Trophoblast cell (in vitro differentiated cells and primary cell): ENCODE results near the gene APPL2.

Experiments
- DNase-seq, 2 donors: peaks; one replicate each; pipeline ENCODE4 v3.0.0-alpha.2; 2016
- H2AFZ ChIP-seq: 2 replicates; pipeline ENCODE4 v1.6.1; 2013; ENCODE audit warnings: low read length, moderate library complexity, mild to moderate bottlenecking; ENCODE audit not compliant: insufficient read depth, poor library complexity
- H2AK5ac ChIP-seq: 2 replicates; pipeline ENCODE4 v1.6.1; 2013; ENCODE audit warnings: mild to moderate bottlenecking, low read length
- H2BK120ac ChIP-seq: 2 replicates; pipeline ENCODE4 v1.6.1; 2013; ENCODE audit warnings: low read length, mild to moderate bottlenecking, moderate library complexity; ENCODE audit not compliant: insufficient read depth, poor library complexity
- H2BK12ac ChIP-seq: 2 replicates; pipeline ENCODE4 v1.6.1; 2013; ENCODE audit warnings: mild to moderate bottlenecking, low read length, moderate library complexity
- H2BK5ac ChIP-seq: 2 replicates; pipeline ENCODE4 v1.6.1; 2013; ENCODE audit warnings: low read length, low read depth, moderate library complexity, mild to moderate bottlenecking; ENCODE audit not compliant: poor library complexity
- H3K14ac ChIP-seq: 2 replicates; pipeline ENCODE4 v1.6.1; 2013; ENCODE audit warnings: mild to moderate bottlenecking, low read length
- H3K18ac ChIP-seq: 2 replicates; pipeline ENCODE4 v1.6.1; 2013; ENCODE audit warnings: mild to moderate bottlenecking, low read length
- H3K23ac ChIP-seq: 2 replicates; pipeline ENCODE4 v1.6.1; 2013; ENCODE audit warnings: low read length
- H3K27ac ChIP-seq: 2 replicates; pipeline ENCODE4 v1.5.1; 2013; ENCODE audit warnings: low read depth, mild to moderate bottlenecking, inconsistent platforms, low read length, moderate library complexity
- H3K27me3 ChIP-seq: 2 replicates; pipeline ENCODE4 v1.6.1; 2013; ENCODE audit warnings: inconsistent platforms, mild to moderate bottlenecking, low read length, moderate library complexity; ENCODE audit not compliant: insufficient read depth
- H3K36me3 ChIP-seq, 2 experiments: 1 replicate in 1 of 2; 2 replicates in 1 of 2; pipeline ENCODE4 v1.6.1; 2013; ENCODE audit warnings: low read length in 2 of 2, mild to moderate bottlenecking in 2 of 2, moderate library complexity in 1 of 2; ENCODE audit not compliant: insufficient read depth in 2 of 2, control insufficient read depth in 1 of 2
- H3K4ac ChIP-seq: 2 replicates; pipeline ENCODE4 v1.6.1; 2013; ENCODE audit warnings: low read depth, mild to moderate bottlenecking, low read length, moderate library complexity
- H3K4me1 ChIP-seq, 2 experiments: 1 replicate in 1 of 2; 2 replicates in 1 of 2; pipeline ENCODE4 v1.6.1; 2013; ENCODE audit warnings: low read length in 2 of 2, mild to moderate bottlenecking in 2 of 2, moderate library complexity in 1 of 2; ENCODE audit not compliant: insufficient read depth in 2 of 2, control insufficient read depth in 1 of 2
- H3K4me2 ChIP-seq: 2 replicates; pipeline ENCODE4 v1.6.1; 2013; ENCODE audit warnings: inconsistent platforms, mild to moderate bottlenecking, low read length, moderate library complexity
- H3K4me3 ChIP-seq: 2 replicates; pipeline ENCODE4 v1.5.1; 2013; ENCODE audit warnings: mild to moderate bottlenecking, low read depth, low read length, inconsistent platforms
- H3K79me1 ChIP-seq: one replicate; pipeline ENCODE4 v1.6.1; 2013; ENCODE audit warnings: low read length
- H3K79me2 ChIP-seq: 2 replicates; pipeline ENCODE4 v1.6.1; 2013; ENCODE audit warnings: low read length, mild to moderate bottlenecking; ENCODE audit not compliant: control insufficient read depth, insufficient read depth, poor library complexity
- H3K9ac ChIP-seq: 2 replicates; pipeline ENCODE4 v1.6.1; 2013; ENCODE audit warnings: mild to moderate bottlenecking, low read length
- H3K9me3 ChIP-seq: 2 replicates; pipeline ENCODE4 v1.6.1; 2013; ENCODE audit warnings: low read depth, mild to moderate bottlenecking, control low read depth, inconsistent platforms, low read length; ENCODE audit not compliant: insufficient read depth
- H4K12ac ChIP-seq: 2 replicates; pipeline ENCODE4 v1.6.1; 2013; ENCODE audit warnings: low read depth, mild to moderate bottlenecking, low read length, moderate library complexity
- H4K8ac ChIP-seq: 2 replicates; pipeline ENCODE4 v1.6.1; 2013; ENCODE audit warnings: low read depth, mild to moderate bottlenecking, low read length, moderate library complexity
- H4K91ac ChIP-seq: one replicate; pipeline ENCODE4 v1.6.1; 2013; ENCODE audit warnings: low read depth, mild to moderate bottlenecking, low read length, moderate library complexity
- WGBS: extraction: QIAGEN DNeasy Blood & Tissue Kit; methylation state at CpG from one replicate; pipeline ENCODE4 v1.1.7; 2013; ENCODE audit warnings: missing lambda C conversion rate; ENCODE audit not compliant: insufficient read length, insufficient coverage; ENCODE audit errors: extremely low coverage; 5-methylcytosine and 5-hydroxymethylcytosine counted together

The APPL2 gene

GRCh38 chr12:105218434-105218833, 17.5 kb downstream of the APPL2 start:
- WGBS: no CpG with 5 or more reads among the region's 7 CpGs
- no peak overlapping the region for H2BK120ac ChIP-seq
- H3K4me1 ChIP-seq: peaks cover 3 to 6% of the 10 kb centered on the region in 2 experiments
- no peak overlapping the region for H3K27ac ChIP-seq
- H3K4ac ChIP-seq: no peak overlapping the region
- no peak overlapping the region for H3K9ac ChIP-seq
- H4K8ac ChIP-seq: no peak overlapping the region
- H3K36me3 ChIP-seq: peaks cover 19 to 35% of the 10 kb centered on the region in 2 experiments
- H3K79me1 ChIP-seq: no peaks in the 10 kb centered on the region
- no peak overlapping the region for H2AFZ ChIP-seq
- H3K23ac ChIP-seq: no peak overlapping the region
- no peak overlapping the region for H4K12ac ChIP-seq
- no peak overlapping the region for H2BK5ac ChIP-seq
- no peaks in the 10 kb centered on the region for H3K27me3 ChIP-seq
- no peaks in the 10 kb centered on the region for H3K9me3 ChIP-seq
- H3K4me2 ChIP-seq: no peak overlapping the region
- DNase-seq: no peak
- no peak overlapping the region for H3K14ac ChIP-seq
- H2BK12ac ChIP-seq: no peak overlapping the region
- H2AK5ac ChIP-seq: no peak overlapping the region
- H4K91ac ChIP-seq: no peak overlapping the region
- no peaks in the 10 kb centered on the region for H3K79me2 ChIP-seq
- no peak overlapping the region for H3K18ac ChIP-seq
- H3K4me3 ChIP-seq: no peak overlapping the region

DNA sequence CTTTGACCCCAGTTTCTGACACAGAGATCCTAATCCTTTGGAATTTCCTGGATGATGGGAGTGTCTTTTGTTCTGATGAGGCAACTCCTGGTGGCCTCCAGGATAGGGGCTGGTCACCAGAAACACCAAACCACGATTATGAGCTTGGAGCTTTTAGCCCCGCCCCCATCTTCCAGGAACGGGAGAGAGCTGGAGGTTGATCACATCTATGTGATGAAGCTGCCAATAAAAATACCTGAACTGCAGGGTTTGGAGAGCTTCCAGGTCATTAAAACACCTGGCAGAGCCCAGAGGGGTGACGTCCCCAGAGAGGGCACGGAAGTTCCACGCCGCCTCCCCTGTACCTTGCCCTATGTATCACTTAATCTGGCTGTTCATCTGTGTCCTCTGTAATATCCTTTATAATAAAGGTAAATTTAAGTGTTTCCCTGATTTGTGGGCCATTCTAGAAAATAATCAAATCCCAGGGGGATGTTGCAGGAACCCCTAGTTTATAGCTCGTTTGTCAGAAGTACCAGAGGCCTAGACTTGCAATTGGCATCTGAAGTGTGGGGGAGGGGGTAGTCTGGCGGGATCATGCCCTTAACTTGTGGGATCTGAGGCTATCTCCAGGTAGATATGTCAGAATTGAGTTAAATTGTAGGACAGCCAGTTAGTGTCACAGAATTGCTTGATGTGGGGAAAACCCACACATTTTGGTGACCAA, 21.2 kb downstream of the APPL2 start:
- Histone ChIP-seq H3K36me3 (peaks cover 9 to 20% of the 10 kb centered on the region in 2 experiments), H3K23ac (no peak overlapping the region), H3K9me3 (no peaks in the 10 kb centered on the region), H2AK5ac (no peak overlapping the region), H3K4me3 (no peak overlapping the region), H3K9ac (no peak overlapping the region), H4K12ac (no peak overlapping the region), H3K14ac (no peak overlapping the region), H2BK12ac (no peak overlapping the region), H2BK5ac (no peak overlapping the region), H2AFZ (no peak overlapping the region), H3K79me2 (no peaks in the 10 kb centered on the region), H3K4me1 (peaks cover 3 to 6% of the 10 kb centered on the region in 2 experiments), H3K27me3 (no peaks in the 10 kb centered on the region), H3K4ac (no peak overlapping the region), H4K8ac (no peak overlapping the region), H3K18ac (no peak overlapping the region), H3K79me1 (no peaks in the 10 kb centered on the region), H4K91ac (no peak overlapping the region), H3K4me2 (no peak overlapping the region), H3K27ac (no peak overlapping the region), H2BK120ac (no peak overlapping the region)
- WGBS: no CpG with 5 or more reads among the region's 9 CpGs
- peak; percentile 85 to 92 for DNase-seq

GRCh38 chr12:105214148-105214547, 21.8 kb downstream of the APPL2 start:
- no peak overlapping the region for H4K12ac ChIP-seq
- no peaks in the 10 kb centered on the region for H3K79me2 ChIP-seq
- H3K79me1 ChIP-seq: no peaks in the 10 kb centered on the region
- H3K14ac ChIP-seq: no peak overlapping the region
- H3K4ac ChIP-seq: no peak overlapping the region
- no peak overlapping the region for H4K8ac ChIP-seq
- H2BK12ac ChIP-seq: no peak overlapping the region
- no peak overlapping the region for H2BK120ac ChIP-seq
- H3K27me3 ChIP-seq: no peaks in the 10 kb centered on the region
- no CpG with 5 or more reads among the region's 6 CpGs for WGBS
- H3K9ac ChIP-seq: no peak overlapping the region
- H3K18ac ChIP-seq: no peak overlapping the region
- no peak overlapping the region for H2AK5ac ChIP-seq
- H3K27ac ChIP-seq: no peak overlapping the region
- no peaks in the 10 kb centered on the region for H3K9me3 ChIP-seq
- no peak overlapping the region for H3K23ac ChIP-seq
- H3K4me2 ChIP-seq: no peak overlapping the region
- H2AFZ ChIP-seq: no peak overlapping the region
- H3K4me1 ChIP-seq: peaks cover 3 to 6% of the 10 kb centered on the region in 2 experiments
- peak; percentile 53 to 78 for DNase-seq
- H3K36me3 ChIP-seq: peaks cover 9 to 20% of the 10 kb centered on the region in 2 experiments
- no peak overlapping the region for H2BK5ac ChIP-seq
- H3K4me3 ChIP-seq: no peak overlapping the region
- H4K91ac ChIP-seq: no peak overlapping the region

- DNase-seq: peak in 1 of 2 donors; percentile 30
- no peak overlapping the region for H3K23ac ChIP-seq
- H3K4me1 ChIP-seq: peaks cover 3 to 8% of the 10 kb centered on the region in 2 experiments
- no peak overlapping the region for H4K12ac ChIP-seq
- no peak overlapping the region for H3K18ac ChIP-seq
- H3K9ac ChIP-seq: no peak overlapping the region
- peaks cover 12 to 21% of the 10 kb centered on the region in 2 experiments for H3K36me3 ChIP-seq
- H4K91ac ChIP-seq: no peak overlapping the region
- H2AFZ ChIP-seq: no peak overlapping the region
- no peak overlapping the region for H3K4ac ChIP-seq
- H3K27ac ChIP-seq: no peak overlapping the region
- no peak overlapping the region for H2AK5ac ChIP-seq
- H3K4me2 ChIP-seq: no peak overlapping the region
- H3K4me3 ChIP-seq: no peak overlapping the region
- H3K79me2 ChIP-seq: no peaks in the 10 kb centered on the region
- H3K79me1 ChIP-seq: no peaks in the 10 kb centered on the region
- H4K8ac ChIP-seq: no peak overlapping the region
- H2BK12ac ChIP-seq: no peak overlapping the region
- H3K9me3 ChIP-seq: no peaks in the 10 kb centered on the region
- no peak overlapping the region for H2BK5ac ChIP-seq
- H2BK120ac ChIP-seq: no peak overlapping the region
- H3K27me3 ChIP-seq: no peaks in the 10 kb centered on the region
- no CpG with 5 or more reads among the region's 6 CpGs for whole genome bisulfite sequencing
- H3K14ac ChIP-seq: no peak overlapping the region
Measured at GRCh38 chr12:105212438-105212837, 23.5 kb downstream of the APPL2 start.
